Calu3 (cell line): ENCODE measurements around the gene HNRNPH3. TPM values are rescaled to one million over a fixed set of nuclear protein-coding genes. Genes with fewer than 3 reads are reported as not detected.

Experiments
- BruUV-seq: library from RNA; stranded (reverse); fragments of 400-500 nt; replicated peaks from 2 replicates; lab custom pipeline; 2021; lab: Mats Ljungman, UMichigan
- CTCF ChIA-PET: fragments of 300-600 bp; sonication (Branson Sonifier 250); formaldehyde crosslinking; loops from one replicate; lab custom pipeline; 2022; ENCODE audit warnings: antibody characterized with exemption; lab: Charles Lee
- DNase-seq: peaks from one replicate; pipeline ENCODE4 v3.0.0; 2022
- H3K27ac Mint-ChIP-seq: one replicate; pipeline ENCODE4 v1.8.0; 2022; ENCODE audit warnings: mixed read lengths; ENCODE audit not compliant: unreplicated experiment
- H3K27me3 Mint-ChIP-seq: one replicate; pipeline ENCODE4 v1.8.0; 2022; ENCODE audit warnings: mixed read lengths; ENCODE audit not compliant: unreplicated experiment
- H3K36me3 Mint-ChIP-seq: one replicate; pipeline ENCODE4 v1.8.0; 2022; ENCODE audit warnings: mild to moderate bottlenecking, moderate library complexity, mixed read lengths; ENCODE audit not compliant: insufficient read depth, unreplicated experiment
- H3K4me1 Mint-ChIP-seq: one replicate; pipeline ENCODE4 v1.8.0; 2022; ENCODE audit warnings: mild to moderate bottlenecking, low read depth, mixed read lengths; ENCODE audit not compliant: unreplicated experiment
- H3K4me3 Mint-ChIP-seq: one replicate; pipeline ENCODE4 v1.8.0; 2022; ENCODE audit warnings: mild to moderate bottlenecking, low read depth, moderate library complexity, mixed read lengths; ENCODE audit not compliant: unreplicated experiment
- H3K9me3 Mint-ChIP-seq: one replicate; pipeline ENCODE4 v1.8.0; 2022; ENCODE audit warnings: low read depth, mixed read lengths; ENCODE audit not compliant: unreplicated experiment
- intact Hi-C: fragments of 100-400 bp; cut with micrococcal nuclease; formaldehyde crosslinking; loops from one replicate; pipeline ENCODE4 v1.10.0; 2022; ENCODE audit not compliant: unreplicated experiment
- total RNA-seq: library from RNA; stranded (reverse); gene quantifications from 2 replicates; pipeline ENCODE4 v1.2.3, GENCODE V29; 2022
- TF ChIP-seq, protein P1 (sequence below): fragments of 200-600 bp; IDR thresholded peaks from one replicate; pipeline ENCODE4 v1.8.0; 2022; ENCODE audit warnings: antibody characterized with exemption; ENCODE audit not compliant: unreplicated experiment

The HNRNPH3 gene
- total RNA-seq, 1 experiment from 2014 or later: 184 TPM

DNA sequence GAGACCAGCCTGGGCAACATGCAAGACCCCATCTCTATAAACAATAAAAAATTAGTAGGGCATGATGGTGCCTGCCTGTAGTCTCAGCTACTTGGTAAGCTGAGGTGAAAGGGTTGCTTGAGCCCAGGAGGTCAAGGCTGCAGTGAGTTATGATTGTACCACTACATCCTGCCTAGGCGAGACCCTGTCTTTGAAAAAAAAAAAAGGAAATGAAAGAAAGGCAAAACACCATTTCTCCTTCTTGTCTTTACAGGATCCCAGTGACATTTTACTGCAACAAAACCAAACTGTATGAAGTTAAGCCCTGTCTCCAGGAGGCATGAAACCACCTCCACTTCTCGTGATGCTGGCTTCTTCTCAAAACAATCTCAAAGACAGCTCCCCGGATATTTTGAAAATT lies 30.7 kb downstream of the HNRNPH3 start:
- Mint-ChIP-seq H3K4me3 (no peak overlapping the region), H3K4me1 (no peaks in the 10 kb centered on the region), H3K27me3 (no peaks in the 10 kb centered on the region), H3K9me3 (no peaks in the 10 kb centered on the region), H3K27ac (no peak overlapping the region), H3K36me3 (peaks cover 21% of the 10 kb centered on the region)
- BruUV-seq: no TSS peak
- CTCF ChIA-PET: no interaction called here
- intact Hi-C loops: no loop called here
- no peak for DNase-seq
- TF ChIP-seq, protein P1, sequence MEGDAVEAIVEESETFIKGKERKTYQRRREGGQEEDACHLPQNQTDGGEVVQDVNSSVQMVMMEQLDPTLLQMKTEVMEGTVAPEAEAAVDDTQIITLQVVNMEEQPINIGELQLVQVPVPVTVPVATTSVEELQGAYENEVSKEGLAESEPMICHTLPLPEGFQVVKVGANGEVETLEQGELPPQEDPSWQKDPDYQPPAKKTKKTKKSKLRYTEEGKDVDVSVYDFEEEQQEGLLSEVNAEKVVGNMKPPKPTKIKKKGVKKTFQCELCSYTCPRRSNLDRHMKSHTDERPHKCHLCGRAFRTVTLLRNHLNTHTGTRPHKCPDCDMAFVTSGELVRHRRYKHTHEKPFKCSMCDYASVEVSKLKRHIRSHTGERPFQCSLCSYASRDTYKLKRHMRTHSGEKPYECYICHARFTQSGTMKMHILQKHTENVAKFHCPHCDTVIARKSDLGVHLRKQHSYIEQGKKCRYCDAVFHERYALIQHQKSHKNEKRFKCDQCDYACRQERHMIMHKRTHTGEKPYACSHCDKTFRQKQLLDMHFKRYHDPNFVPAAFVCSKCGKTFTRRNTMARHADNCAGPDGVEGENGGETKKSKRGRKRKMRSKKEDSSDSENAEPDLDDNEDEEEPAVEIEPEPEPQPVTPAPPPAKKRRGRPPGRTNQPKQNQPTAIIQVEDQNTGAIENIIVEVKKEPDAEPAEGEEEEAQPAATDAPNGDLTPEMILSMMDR: no peak

DNA sequence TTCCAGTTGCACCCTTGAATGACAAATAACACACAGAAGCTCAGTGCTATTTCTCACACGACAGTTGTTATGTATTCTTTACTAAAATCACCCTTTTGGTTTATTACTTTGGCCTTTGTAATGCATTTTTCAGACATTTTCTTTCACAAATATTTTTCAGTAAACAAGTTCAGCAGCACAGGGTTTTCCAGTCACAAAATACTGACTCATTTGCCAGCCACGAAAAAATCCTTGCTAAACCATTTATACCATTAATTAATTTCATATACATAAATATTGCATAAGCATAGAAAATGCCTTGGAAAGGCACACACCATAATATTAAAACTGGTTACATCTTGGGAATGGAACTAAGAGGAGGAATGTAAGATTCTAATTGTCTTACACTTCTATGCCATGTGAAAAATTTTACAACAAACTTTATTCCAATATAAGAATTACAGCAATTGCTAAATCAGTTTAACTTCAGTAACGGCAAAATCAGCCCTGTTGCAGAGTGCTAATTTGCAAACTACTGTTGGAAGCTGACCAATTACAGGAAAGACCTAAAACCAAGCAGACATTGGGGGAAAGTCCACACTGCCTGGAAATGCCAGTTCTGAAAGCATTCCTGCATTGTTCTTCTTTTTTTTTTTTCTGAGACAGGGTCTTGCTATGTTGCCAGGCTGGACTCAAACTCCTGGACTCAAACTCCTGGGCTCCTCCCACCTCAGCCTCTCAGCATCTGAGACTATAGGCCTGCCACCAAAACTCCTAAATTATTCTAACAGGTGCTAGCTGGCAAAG lies 32.4 kb downstream of the HNRNPH3 start:
- CTCF ChIA-PET: interaction anchor here (0.5 kb wide), 1 partner anchor 648 kb away, joined by 3 read pairs; no protein-coding TSS in a partner anchor
- no peak overlapping the region for H3K27ac Mint-ChIP-seq
- H3K36me3 Mint-ChIP-seq: peaks cover 21% of the 10 kb centered on the region

DNA sequence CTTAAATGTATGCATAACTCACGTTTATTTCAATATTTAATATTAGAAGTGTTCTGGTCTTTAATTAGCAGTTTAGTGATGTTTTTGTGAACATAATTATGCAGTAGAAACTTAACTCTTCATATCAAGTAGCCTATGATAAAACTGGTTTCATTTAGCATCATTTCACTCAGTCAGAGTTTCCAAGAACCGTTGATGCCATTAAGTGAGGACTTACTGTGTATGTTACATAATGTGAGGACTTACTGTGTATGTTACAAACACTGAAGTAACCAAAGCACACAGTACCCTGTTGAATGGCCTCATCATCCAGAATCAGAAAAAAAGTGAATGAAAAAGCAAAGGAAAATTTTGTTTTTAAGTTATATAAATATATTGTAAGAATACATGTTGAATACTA lies 33.7 kb downstream of the HNRNPH3 start:
- TF ChIP-seq, protein P1: no peak
- no TSS peak for BruUV-seq
- Mint-ChIP-seq H3K4me3 (no peak overlapping the region), H3K9me3 (no peaks in the 10 kb centered on the region), H3K27ac (no peak overlapping the region), H3K4me1 (no peaks in the 10 kb centered on the region), H3K36me3 (peaks cover 26% of the 10 kb centered on the region), H3K27me3 (no peaks in the 10 kb centered on the region)
- intact Hi-C loops: no loop called here
- no peak for DNase-seq
- CTCF ChIA-PET: no interaction called here

More for the DNA sequence above, 32.4 kb downstream of the HNRNPH3 start:
- Mint-ChIP-seq H3K27me3 (no peaks in the 10 kb centered on the region), H3K4me3 (no peak overlapping the region), H3K9me3 (no peaks in the 10 kb centered on the region), H3K4me1 (no peaks in the 10 kb centered on the region)
- TF ChIP-seq, protein P1: no peak
- BruUV-seq: no TSS peak
- intact Hi-C loops: no loop called here
- DNase-seq: no peak

DNA sequence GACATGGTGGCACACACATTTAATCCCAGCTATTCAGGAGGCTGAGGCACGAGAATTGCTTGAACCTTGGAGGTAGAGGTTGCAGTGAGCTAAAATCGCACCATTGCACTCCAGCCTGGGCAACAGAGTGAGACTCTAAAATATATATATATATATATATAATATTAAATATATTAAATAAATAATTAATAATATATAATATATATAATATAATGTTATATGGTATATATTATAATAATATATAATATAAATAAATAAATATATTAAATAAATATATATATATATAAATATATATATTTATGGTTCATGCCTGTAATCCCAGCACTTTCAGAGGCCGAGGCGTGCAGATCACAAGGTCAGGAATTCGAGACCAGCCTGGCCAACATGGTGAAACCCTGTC lies 34.7 kb downstream of the HNRNPH3 start:
- Mint-ChIP-seq H3K36me3 (peaks cover 30% of the 10 kb centered on the region), H3K9me3 (no peaks in the 10 kb centered on the region), H3K27me3 (no peaks in the 10 kb centered on the region), H3K4me1 (no peaks in the 10 kb centered on the region), H3K4me3 (no peak overlapping the region), H3K27ac (no peak overlapping the region)
- CTCF ChIA-PET: no interaction called here
- BruUV-seq: no TSS peak
- DNase-seq: no peak
- intact Hi-C loops: no loop called here
- TF ChIP-seq, protein P1: no peak
